Activated T-cell treated with anti-CD3 and anti-CD28 coated beads, Interleukin-2, amount 50 U/mL, for 24 hours (primary cell): ENCODE measurements around the gene CMTR1.
A peak's percentile ranks its signal among the peaks of the same experiment; 100 is the strongest.

Experiments
- DNase-seq: peaks from one replicate; pipeline ENCODE4 v3.0.0-alpha.2; 2020
- H3K27ac Mint-ChIP-seq: 2 replicates; pipeline ENCODE4 v1.8.0; 2020; ENCODE audit warnings: mild to moderate bottlenecking, mixed read lengths
- H3K27me3 Mint-ChIP-seq: 2 replicates; pipeline ENCODE4 v1.8.0; 2020; ENCODE audit warnings: mixed read lengths
- H3K36me3 Mint-ChIP-seq: 2 replicates; pipeline ENCODE4 v1.8.0; 2020; ENCODE audit warnings: low read depth, mixed read lengths
- H3K4me1 Mint-ChIP-seq: 2 replicates; pipeline ENCODE4 v1.8.0; 2020; ENCODE audit warnings: low read depth, mixed read lengths
- H3K4me3 Mint-ChIP-seq: 2 replicates; pipeline ENCODE4 v1.8.0; 2020; ENCODE audit warnings: mild to moderate bottlenecking, moderate library complexity, mixed read lengths
- H3K9me3 Mint-ChIP-seq: 2 replicates; pipeline ENCODE4 v1.8.0; 2020; ENCODE audit warnings: mixed read lengths

The CMTR1 gene

GRCh38 chr6:37501632-37502491 lies 68.8 kb downstream of the CMTR1 start:
- Mint-ChIP-seq H3K4me3 (peak overlapping the region; percentile 46), H3K27me3 (no peaks in the 10 kb centered on the region), H3K36me3 (peaks cover 11% of the 10 kb centered on the region), H3K9me3 (peaks cover 3% of the 10 kb centered on the region), H3K27ac (peak overlapping the region; percentile 92), H3K4me1 (peaks cover 94% of the 10 kb centered on the region)
- DNase-seq: no peak

DNA sequence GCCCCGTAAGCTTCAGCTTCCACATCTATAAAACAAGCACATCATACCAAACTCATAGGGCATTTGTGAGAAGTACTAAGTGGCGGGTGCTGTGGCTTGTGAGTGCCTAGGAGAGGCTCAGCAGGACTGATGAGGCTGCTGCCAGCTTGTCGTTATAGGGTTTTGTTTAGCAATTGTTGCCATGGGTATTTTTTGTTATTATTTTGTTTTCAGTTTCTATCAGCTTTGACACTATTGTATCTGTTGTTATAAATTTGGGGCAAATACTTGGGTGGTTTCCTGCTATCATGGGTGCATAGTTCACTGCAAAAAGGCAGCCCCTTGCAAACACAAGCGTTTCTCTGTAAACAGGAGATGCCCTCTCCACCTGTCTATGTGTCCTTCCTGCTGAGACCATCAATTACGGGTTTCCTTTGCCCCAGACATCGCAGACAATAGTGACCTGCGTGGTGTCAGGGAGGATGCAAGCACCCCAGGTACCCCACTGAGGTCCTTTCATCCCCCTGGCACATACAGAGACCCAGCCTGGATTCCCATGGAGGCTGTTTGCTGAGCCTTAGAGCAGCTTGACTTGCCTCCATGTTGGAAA lies 69.8 kb downstream of the CMTR1 start:
- peak overlapping the region; percentile 92 for H3K27ac Mint-ChIP-seq
- no peak for DNase-seq
- no peaks in the 10 kb centered on the region for H3K27me3 Mint-ChIP-seq
- H3K36me3 Mint-ChIP-seq: peaks cover 8% of the 10 kb centered on the region
- H3K4me1 Mint-ChIP-seq: peaks cover 90% of the 10 kb centered on the region
- peak overlapping the region; percentile 46 for H3K4me3 Mint-ChIP-seq
- H3K9me3 Mint-ChIP-seq: peaks cover 3% of the 10 kb centered on the region

GRCh38 chr6:37503309-37503965 lies 70.4 kb downstream of the CMTR1 start:
- Mint-ChIP-seq H3K9me3 (peaks cover 3% of the 10 kb centered on the region), H3K27me3 (no peaks in the 10 kb centered on the region), H3K36me3 (peaks cover 8% of the 10 kb centered on the region), H3K4me1 (peaks cover 90% of the 10 kb centered on the region), H3K4me3 (no peak overlapping the region), H3K27ac (peak overlapping the region; percentile 92)
- DNase-seq: no peak

DNA sequence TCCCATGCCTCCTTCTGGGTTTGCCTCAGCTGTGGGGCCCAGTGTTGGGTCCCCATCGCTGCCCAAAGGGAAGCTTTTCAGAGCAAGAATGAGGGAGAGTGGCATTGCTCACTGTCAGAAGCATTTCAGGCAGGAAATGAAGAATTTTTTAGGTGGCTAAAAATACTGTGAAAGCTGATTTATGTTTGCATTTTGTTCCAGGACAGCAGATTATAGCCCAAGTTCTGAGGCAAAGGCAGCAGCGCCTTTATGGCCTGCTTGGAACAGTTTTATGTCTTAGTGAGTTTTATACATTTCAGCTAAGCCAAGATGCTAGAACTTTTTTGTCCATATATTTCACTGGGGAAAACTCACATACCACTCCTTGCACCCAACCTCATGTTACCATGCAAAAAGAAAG lies 71.0 kb downstream of the CMTR1 start:
- Mint-ChIP-seq H3K36me3 (peaks cover 7% of the 10 kb centered on the region), H3K27ac (peak overlapping the region; percentile 56), H3K4me3 (no peak overlapping the region), H3K9me3 (peaks cover 3% of the 10 kb centered on the region), H3K4me1 (peaks cover 89% of the 10 kb centered on the region), H3K27me3 (no peaks in the 10 kb centered on the region)
- DNase-seq: no peak

GRCh38 chr6:37506479-37506878 lies 73.5 kb downstream of the CMTR1 start:
- Mint-ChIP-seq H3K4me3 (no peak overlapping the region), H3K4me1 (peaks cover 73% of the 10 kb centered on the region), H3K27ac (peak overlapping the region; percentile 63), H3K36me3 (no peaks in the 10 kb centered on the region), H3K27me3 (no peaks in the 10 kb centered on the region), H3K9me3 (no peaks in the 10 kb centered on the region)
- no peak for DNase-seq

DNA sequence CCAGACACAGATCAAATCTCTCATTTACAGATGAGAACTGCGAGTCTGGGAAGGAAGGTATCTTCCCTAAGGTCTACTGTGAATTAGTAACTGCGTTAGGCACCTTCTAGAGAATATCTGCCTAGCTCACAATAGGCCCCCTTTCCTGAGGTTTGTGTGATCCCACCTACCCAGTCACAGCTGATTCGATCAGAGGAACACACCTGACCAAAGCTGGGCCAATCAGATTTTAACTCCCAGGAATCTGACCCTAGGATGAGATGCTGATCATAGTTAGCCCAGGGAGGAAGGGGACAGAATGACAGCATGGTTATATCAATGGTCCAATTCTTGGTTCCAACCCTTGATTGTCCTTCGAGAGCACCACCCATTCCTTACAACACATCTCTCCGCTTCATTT lies 74.1 kb downstream of the CMTR1 start:
- peak overlapping the region; percentile 63 for H3K27ac Mint-ChIP-seq
- peaks cover 73% of the 10 kb centered on the region for H3K4me1 Mint-ChIP-seq
- no peak overlapping the region for H3K4me3 Mint-ChIP-seq
- no peaks in the 10 kb centered on the region for H3K27me3 Mint-ChIP-seq
- peak; percentile 17 for DNase-seq
- H3K9me3 Mint-ChIP-seq: no peaks in the 10 kb centered on the region
- H3K36me3 Mint-ChIP-seq: no peaks in the 10 kb centered on the region

DNA sequence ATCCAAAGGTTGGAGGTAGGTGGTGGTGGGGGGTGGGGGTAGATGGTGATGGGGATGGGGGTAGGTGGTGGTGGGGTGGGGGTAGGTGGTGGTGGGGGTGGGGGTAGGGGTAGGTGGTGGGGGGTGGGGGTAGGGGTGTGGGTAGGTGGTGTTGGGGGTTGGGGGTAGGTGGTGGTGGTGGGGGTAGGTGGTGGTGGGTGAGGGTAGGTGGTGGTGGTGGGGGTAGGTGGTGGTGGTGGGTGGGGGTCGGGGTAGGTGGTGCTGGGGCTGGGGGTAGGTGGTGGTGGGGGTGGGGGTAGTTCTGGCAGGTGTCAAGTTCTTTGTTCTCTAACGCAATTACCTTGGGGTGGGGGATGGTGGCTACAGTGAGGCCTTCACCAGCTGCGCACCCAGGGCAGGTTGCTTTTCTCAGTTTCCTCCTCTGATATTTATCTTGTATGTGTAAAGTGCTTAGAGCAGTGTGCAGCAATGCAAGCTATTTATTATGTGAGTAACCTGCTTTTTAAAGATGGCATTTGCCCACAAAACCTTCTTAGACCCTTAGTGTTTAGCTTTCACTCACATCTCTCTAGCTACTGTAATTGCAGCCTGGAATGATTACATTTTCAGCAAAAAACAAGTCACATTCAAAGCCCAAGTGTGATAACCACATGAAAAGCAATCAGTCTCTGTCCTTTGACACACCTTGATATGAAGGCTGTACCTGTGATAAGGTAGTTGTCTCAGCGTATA lies 74.8 kb downstream of the CMTR1 start:
- H3K4me3 Mint-ChIP-seq: no peak overlapping the region
- no peaks in the 10 kb centered on the region for H3K36me3 Mint-ChIP-seq

GRCh38 chr6:37511201-37511600 lies 78.2 kb downstream of the CMTR1 start:
- no peak overlapping the region for H3K27ac Mint-ChIP-seq
- H3K4me3 Mint-ChIP-seq: no peak overlapping the region
- H3K27me3 Mint-ChIP-seq: no peaks in the 10 kb centered on the region
- H3K4me1 Mint-ChIP-seq: peaks cover 73% of the 10 kb centered on the region
- no peaks in the 10 kb centered on the region for H3K36me3 Mint-ChIP-seq
- H3K9me3 Mint-ChIP-seq: no peaks in the 10 kb centered on the region
- peak; percentile 30 for DNase-seq

More for the DNA sequence above, 74.8 kb downstream of the CMTR1 start:
- peak; percentile 44 for DNase-seq
- peaks cover 71% of the 10 kb centered on the region for H3K4me1 Mint-ChIP-seq
- H3K27me3 Mint-ChIP-seq: no peaks in the 10 kb centered on the region
- no peaks in the 10 kb centered on the region for H3K9me3 Mint-ChIP-seq
- H3K27ac Mint-ChIP-seq: peak overlapping the region; percentile 18

DNA sequence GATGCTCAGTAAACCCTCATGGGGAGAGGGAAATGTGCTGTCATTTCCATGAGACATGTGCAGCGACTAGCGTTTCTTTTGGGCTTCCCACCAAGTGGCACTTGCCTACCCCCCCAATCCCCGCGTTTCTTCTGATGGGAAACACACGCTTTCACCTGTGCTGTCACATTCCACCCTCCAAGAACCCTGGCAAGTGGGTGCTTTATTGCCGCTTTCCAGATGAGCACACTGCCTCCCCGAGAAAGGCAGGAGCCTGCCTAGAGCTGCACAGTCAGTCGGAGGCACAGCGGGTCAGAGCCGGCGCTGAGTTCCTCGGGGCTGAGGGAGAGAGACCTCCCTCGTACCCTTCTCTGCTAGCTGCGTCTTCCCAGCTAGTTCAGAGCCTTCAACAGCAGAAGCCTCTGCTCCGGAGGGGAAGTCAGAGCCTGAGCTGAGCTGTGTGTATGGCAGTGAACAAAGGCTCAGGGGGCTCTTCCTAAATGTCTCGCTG lies 78.9 kb downstream of the CMTR1 start:
- H3K36me3 Mint-ChIP-seq: no peaks in the 10 kb centered on the region
- peaks cover 75% of the 10 kb centered on the region for H3K4me1 Mint-ChIP-seq
- H3K27ac Mint-ChIP-seq: no peak overlapping the region
- H3K4me3 Mint-ChIP-seq: no peak overlapping the region
- DNase-seq: peak; percentile 24
- H3K27me3 Mint-ChIP-seq: no peaks in the 10 kb centered on the region
- no peaks in the 10 kb centered on the region for H3K9me3 Mint-ChIP-seq

DNA sequence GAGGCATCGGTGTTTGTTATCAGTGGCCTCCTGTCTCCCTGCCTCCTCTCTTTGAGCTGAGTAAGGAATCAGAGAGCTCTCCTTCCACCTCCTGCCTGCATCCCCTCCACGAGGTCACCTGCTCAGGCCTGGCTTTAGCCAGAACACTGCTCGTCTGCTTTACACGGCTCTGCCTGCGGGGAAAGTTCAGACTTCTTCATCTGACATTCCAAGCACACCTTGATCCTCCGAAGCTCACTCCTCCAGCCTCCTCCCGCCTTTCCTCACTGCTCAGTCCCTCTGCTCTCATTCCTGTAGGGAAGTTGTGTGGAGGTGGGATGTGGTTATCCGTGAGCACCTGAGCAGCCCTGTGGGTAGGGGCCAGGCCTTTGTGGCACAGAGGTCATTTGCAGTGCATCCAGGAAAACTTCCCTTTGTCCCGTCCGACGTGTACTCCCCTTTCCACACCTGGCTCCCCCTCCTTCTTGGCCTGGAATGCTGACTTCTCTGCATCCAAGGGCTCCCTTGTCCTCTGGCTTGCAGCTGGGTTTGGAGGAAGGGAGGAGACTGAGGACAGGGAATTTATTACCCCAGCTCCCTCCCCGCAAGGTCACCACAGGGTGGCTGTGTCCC lies 79.5 kb downstream of the CMTR1 start:
- DNase-seq: peak; percentile 23
- H3K36me3 Mint-ChIP-seq: no peaks in the 10 kb centered on the region
- H3K27me3 Mint-ChIP-seq: no peaks in the 10 kb centered on the region
- H3K4me3 Mint-ChIP-seq: no peak overlapping the region
- peaks cover 76% of the 10 kb centered on the region for H3K4me1 Mint-ChIP-seq
- H3K27ac Mint-ChIP-seq: no peak overlapping the region
- H3K9me3 Mint-ChIP-seq: no peaks in the 10 kb centered on the region

GRCh38 chr6:37513155-37513554 lies 80.1 kb downstream of the CMTR1 start:
- Mint-ChIP-seq H3K9me3 (no peaks in the 10 kb centered on the region), H3K36me3 (no peaks in the 10 kb centered on the region), H3K4me3 (no peak overlapping the region), H3K27ac (no peak overlapping the region), H3K27me3 (no peaks in the 10 kb centered on the region), H3K4me1 (peaks cover 79% of the 10 kb centered on the region)
- DNase-seq: peak; percentile 34

DNA sequence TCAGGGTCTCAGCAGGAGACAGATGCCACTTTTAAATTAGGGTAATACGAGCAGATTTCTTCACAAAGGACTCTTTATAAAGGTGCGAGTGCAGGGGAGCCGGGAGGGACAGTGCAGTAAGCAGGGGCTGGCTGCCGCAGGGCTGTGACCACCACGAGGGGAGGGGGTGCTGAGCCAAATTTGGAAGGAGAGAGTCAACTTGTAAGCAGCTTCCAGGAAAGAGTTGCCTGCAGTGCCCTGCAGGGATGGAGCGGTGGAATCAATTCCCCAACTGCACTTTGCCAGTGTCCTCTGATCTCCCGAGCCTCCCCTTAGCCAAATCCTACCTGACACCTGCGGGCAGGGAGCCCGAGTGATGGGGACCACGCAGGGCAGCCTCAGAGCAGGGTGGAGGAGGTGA lies 80.6 kb downstream of the CMTR1 start:
- H3K4me1 Mint-ChIP-seq: peaks cover 79% of the 10 kb centered on the region
- no peaks in the 10 kb centered on the region for H3K36me3 Mint-ChIP-seq
- peak overlapping the region; percentile 14 for H3K27ac Mint-ChIP-seq
- no peaks in the 10 kb centered on the region for H3K9me3 Mint-ChIP-seq
- DNase-seq: peak; percentile 30
- H3K27me3 Mint-ChIP-seq: no peaks in the 10 kb centered on the region
- no peak overlapping the region for H3K4me3 Mint-ChIP-seq

DNA sequence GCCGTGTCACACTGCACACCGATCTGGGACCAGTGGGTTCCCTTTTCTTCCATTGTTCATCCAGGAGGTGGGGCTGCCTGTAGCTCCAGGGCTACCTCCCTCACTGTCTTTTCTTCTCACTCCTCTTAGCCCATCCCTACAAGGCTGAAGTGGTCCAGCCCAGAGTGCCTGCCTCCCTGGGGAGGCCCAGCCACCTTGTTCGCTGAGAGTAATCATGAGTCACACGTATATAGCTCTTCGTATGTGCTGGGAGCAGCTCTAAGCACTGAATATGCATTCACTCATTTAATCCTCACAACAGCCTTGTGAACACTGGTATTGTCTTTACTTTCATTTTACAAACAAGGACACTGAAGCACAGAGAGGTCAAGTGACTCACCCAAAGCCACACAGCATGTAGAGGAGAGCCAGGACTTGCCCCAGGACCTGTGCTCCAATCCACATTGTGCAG lies 81.3 kb downstream of the CMTR1 start:
- Mint-ChIP-seq H3K27me3 (no peaks in the 10 kb centered on the region), H3K27ac (peak overlapping the region; percentile 91), H3K36me3 (no peaks in the 10 kb centered on the region), H3K9me3 (no peaks in the 10 kb centered on the region), H3K4me1 (peaks cover 82% of the 10 kb centered on the region), H3K4me3 (peak overlapping the region; percentile 77)
- peak; percentile 70 for DNase-seq

- no peaks in the 10 kb centered on the region for H3K27me3 Mint-ChIP-seq
- no peaks in the 10 kb centered on the region for H3K36me3 Mint-ChIP-seq
- peaks cover 84% of the 10 kb centered on the region for H3K4me1 Mint-ChIP-seq
- DNase-seq: no peak
- peak overlapping the region; percentile 77 for H3K4me3 Mint-ChIP-seq
- H3K27ac Mint-ChIP-seq: peak overlapping the region; percentile 91
- no peaks in the 10 kb centered on the region for H3K9me3 Mint-ChIP-seq
Measured at GRCh38 chr6:37514837-37515236, 81.8 kb downstream of the CMTR1 start.
